ENCODE data around the gene DERL3. TPM values are rescaled to one million over a fixed set of nuclear protein-coding genes. Genes with fewer than 3 reads are reported as not detected.
A peak's percentile ranks its signal among the peaks of the same experiment; 100 is the strongest.

The DERL3 gene
- total RNA-seq, 1 donor from 2014 or later: 5.8 TPM

DNA sequence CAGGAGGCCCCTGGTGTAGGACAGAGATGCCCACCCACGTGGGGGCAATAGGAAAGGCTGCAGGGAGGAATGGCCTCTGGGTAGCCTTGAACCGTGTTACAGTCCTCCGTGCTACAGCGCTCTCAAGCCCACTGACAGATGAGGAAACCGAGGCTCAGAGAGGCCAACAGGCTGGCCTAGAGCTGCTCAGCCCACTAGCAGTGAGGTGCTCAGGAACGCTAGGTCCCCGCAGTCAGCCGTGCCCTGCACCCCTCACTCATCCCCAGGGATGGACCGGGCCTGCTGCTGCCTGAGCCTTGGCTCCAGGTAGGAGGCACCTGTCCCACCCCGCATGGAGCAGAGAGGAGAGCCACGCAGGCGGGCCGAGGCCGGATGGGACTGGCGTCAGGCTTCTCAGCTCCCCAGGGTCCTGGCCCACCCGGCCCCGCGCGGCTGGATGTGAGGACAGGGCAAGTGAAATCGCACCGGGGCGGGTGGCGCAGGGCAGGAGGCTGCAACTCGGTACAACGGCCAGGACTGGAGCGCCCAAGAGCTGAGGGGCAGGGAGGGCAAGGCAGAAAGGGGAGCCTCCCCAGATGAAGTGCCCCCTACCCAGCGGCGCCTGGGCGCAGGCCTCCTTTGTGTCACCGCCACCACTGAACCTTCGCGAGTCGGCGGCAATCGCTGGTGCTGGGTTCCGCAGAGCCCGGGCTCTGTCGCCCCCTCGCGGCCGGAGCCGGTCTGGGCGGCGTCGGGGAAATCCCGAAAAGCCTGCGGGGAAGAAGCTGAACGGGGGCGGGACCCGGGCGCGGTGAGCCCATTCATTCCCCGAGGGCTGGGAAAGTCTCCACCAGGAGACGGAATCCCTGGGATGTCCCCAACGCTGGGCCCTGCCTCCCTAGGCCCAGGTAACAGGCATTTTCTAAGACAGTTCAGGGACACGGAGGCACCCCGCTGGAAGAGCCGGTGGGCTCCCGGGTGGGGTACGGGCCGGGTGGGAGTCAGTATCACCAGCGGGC, 10.5 kb upstream of the DERL3 start:
- TF ChIP-seq CTCF (IDR thresholded peaks at IDR 0.05): peak; percentile 99
- Histone ChIP-seq H3K4me3 (no peak overlapping the region), H3K4me1 (peaks cover 34% of the 10 kb centered on the region), H3K36me3 (no peaks in the 10 kb centered on the region), H3K27ac (no peak overlapping the region), H3K27me3 (ENCODE audit: low read depth) (no peaks in the 10 kb centered on the region), H3K9me3 (no peaks in the 10 kb centered on the region)
- ATAC-seq: peak; percentile 90
- peak; percentile 87 for DNase-seq
- intact Hi-C loops (cut with DNase I): no loop called here

- H3K4me3 ChIP-seq: no peak overlapping the region
- ATAC-seq (no peak), DNase-seq (no peak)
- intact Hi-C loops (cut with DNase I): no loop called here
- no peaks in the 10 kb centered on the region for H3K9me3 ChIP-seq
- peaks cover 39% of the 10 kb centered on the region for H3K4me1 ChIP-seq
- H3K27ac ChIP-seq: no peak overlapping the region
- no peaks in the 10 kb centered on the region for H3K36me3 ChIP-seq
- no peaks in the 10 kb centered on the region for H3K27me3 ChIP-seq (ENCODE audit: low read depth)
- no peak for TF ChIP-seq CTCF (IDR thresholded peaks at IDR 0.05)
These were observed 9.4 kb upstream of the DERL3 start for GRCh38 chr22:23847991-23848864.

- intact Hi-C loops (cut with DNase I): no loop called here
- DNase-seq: no peak
- no peaks in the 10 kb centered on the region for H3K36me3 ChIP-seq
- ATAC-seq: no peak
- H3K27ac ChIP-seq: no peak overlapping the region
- TF ChIP-seq CTCF (IDR thresholded peaks at IDR 0.05): no peak
- H3K27me3 ChIP-seq (ENCODE audit: low read depth): no peaks in the 10 kb centered on the region
- peaks cover 39% of the 10 kb centered on the region for H3K4me1 ChIP-seq
- no peak overlapping the region for H3K4me3 ChIP-seq
- H3K9me3 ChIP-seq: no peaks in the 10 kb centered on the region
These were observed 8.6 kb upstream of the DERL3 start for GRCh38 chr22:23847310-23847920.

GRCh38 chr22:23846081-23846469, 7.3 kb upstream of the DERL3 start:
- H3K4me1 ChIP-seq: peaks cover 39% of the 10 kb centered on the region
- H3K27me3 ChIP-seq (ENCODE audit: low read depth): no peaks in the 10 kb centered on the region
- intact Hi-C loops (cut with DNase I): no loop called here
- no peak overlapping the region for H3K27ac ChIP-seq
- ATAC-seq (no peak), DNase-seq (no peak)
- no peaks in the 10 kb centered on the region for H3K9me3 ChIP-seq
- no peak for TF ChIP-seq CTCF (IDR thresholded peaks at IDR 0.05)
- no peaks in the 10 kb centered on the region for H3K36me3 ChIP-seq
- no peak overlapping the region for H3K4me3 ChIP-seq

All from lower lobe of right lung (tissue), 2 donors.